Erythroblast (primary cell): ENCODE measurements around the gene ADAMTS13.

Source experiments
- GATA1 ChIP-seq: IDR thresholded peaks from 2 replicates; pipeline ENCODE4 v1.6.1; 2011; ENCODE audit warnings: low read depth, mild to moderate bottlenecking, control low read depth, low read length, moderate library complexity
- POLR2A ChIP-seq: IDR thresholded peaks from 2 replicates; pipeline ENCODE4 v1.6.1; 2011; ENCODE audit warnings: mild to moderate bottlenecking, low read length

GRCh38 chr9:133493428-133493827, 71.3 kb downstream of the ADAMTS13 start:
- TF ChIP-seq POLR2A: no peak
- TF ChIP-seq GATA1: no peak
